OCI-LY3 (cell line): ENCODE results near the gene PCDHA5.
"Not testable (repeated sequence)": the region's sequence is repeated elsewhere in the genome, so short reads cannot be mapped to it uniquely, and the experiment has no call there.

Experiments used
- EZH2phosphoT487 ChIP-seq: fragments of 200-600 bp; shearing (Covaris generic); IDR thresholded peaks from 2 replicates; pipeline ENCODE4 v1.6.1; 2018; ENCODE audit warnings: antibody characterized with exemption, mixed run types, low read depth
- TF ChIP-seq, protein P1 (sequence below): fragments of 200-600, 300-600 bp; sonication (generic); IDR thresholded peaks from 2 replicates; pipeline ENCODE4 v1.5.1; 2014; ENCODE audit warnings: antibody characterized with exemption, low read length, low read depth

DNA sequence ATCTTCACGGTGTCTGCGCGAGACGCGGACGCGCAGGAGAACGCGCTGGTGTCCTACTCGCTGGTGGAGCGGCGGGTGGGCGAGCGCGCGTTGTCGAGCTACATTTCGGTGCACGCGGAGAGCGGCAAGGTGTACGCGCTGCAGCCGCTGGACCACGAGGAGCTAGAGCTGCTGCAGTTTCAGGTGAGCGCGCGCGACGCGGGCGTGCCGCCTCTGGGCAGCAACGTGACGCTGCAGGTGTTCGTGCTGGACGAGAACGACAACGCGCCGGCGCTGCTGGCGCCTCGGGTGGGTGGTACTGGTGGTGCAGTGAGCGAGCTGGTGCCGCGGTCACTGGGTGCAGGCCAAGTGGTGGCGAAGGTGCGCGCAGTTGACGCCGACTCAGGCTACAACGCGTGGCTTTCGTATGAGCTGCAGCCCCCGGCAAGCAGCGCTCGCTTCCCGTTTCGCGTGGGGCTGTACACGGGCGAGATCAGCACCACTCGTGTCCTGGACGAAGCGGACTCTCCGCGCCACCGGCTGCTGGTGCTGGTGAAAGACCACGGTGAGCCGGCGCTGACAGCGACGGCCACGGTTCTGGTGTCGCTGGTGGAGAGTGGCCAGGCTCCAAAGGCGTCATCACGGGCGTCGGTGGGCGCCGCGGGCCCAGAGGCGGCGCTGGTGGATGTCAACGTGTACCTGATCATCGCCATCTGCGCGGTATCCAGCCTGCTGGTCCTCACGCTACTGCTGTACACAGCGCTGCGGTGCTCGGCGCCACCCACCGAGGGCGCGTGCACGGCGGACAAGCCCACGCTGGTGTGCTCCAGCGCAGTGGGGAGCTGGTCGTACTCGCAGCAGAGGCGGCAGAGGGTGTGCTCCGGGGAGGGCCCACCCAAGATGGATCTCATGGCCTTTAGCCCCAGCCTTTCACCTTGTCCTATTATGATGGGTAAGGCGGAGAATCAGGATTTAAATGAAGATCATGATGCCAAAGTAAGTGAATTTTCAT lies 8.4 kb downstream of the PCDHA5 start:
- not testable (repeated sequence) for TF ChIP-seq EZH2phosphoT487
- TF ChIP-seq, protein P1, sequence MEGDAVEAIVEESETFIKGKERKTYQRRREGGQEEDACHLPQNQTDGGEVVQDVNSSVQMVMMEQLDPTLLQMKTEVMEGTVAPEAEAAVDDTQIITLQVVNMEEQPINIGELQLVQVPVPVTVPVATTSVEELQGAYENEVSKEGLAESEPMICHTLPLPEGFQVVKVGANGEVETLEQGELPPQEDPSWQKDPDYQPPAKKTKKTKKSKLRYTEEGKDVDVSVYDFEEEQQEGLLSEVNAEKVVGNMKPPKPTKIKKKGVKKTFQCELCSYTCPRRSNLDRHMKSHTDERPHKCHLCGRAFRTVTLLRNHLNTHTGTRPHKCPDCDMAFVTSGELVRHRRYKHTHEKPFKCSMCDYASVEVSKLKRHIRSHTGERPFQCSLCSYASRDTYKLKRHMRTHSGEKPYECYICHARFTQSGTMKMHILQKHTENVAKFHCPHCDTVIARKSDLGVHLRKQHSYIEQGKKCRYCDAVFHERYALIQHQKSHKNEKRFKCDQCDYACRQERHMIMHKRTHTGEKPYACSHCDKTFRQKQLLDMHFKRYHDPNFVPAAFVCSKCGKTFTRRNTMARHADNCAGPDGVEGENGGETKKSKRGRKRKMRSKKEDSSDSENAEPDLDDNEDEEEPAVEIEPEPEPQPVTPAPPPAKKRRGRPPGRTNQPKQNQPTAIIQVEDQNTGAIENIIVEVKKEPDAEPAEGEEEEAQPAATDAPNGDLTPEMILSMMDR = not testable (repeated sequence)
